ENCODE data around the gene MKLN1. TPM values are rescaled to one million over a fixed set of nuclear protein-coding genes. Genes with fewer than 3 reads are reported as not detected.

The MKLN1 gene
- total RNA-seq, 2 donors from 2014 or later = 27.4 to 28.5 TPM

DNA sequence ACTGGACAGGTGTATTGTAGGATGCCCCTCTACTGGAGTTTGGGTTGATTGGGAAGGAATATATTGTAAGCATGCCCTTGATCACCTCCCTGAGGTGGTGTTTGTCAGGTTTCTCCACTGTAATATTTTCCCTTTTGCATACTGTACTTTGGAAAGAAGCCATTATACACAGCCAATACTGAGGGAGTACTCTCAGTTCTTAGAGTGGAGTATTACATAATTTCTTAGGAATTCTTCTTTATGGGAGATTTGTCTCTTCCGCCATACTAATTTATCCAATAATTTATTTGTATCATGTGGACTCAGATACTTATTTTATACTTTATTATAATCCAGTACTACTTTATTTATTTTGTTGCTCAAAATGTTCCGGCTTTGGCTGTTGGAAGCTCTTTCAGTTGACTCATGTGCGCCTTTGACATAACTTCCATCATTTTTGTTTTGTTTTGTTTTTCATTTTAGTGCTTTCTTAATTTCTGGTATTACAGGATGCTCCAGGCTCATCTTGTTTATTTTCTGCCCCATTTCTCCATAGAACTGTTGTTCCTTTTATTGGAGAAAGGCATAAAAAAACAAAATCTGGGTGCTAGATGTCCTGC is 29.7 kb downstream of the MKLN1 start:
- no peak for DNase-seq (ENCODE audit: low spot score)
- Histone ChIP-seq H3K27me3 (no peaks in the 10 kb centered on the region), H3K4me3 (no peak overlapping the region), H3K36me3 (no peaks in the 10 kb centered on the region), H3K27ac (no peak overlapping the region), H3K9me3 (no peaks in the 10 kb centered on the region), H3K4me1 (peaks cover 0 to 55% of the 10 kb centered on the region in 2 donors)
- TF ChIP-seq, protein P1, sequence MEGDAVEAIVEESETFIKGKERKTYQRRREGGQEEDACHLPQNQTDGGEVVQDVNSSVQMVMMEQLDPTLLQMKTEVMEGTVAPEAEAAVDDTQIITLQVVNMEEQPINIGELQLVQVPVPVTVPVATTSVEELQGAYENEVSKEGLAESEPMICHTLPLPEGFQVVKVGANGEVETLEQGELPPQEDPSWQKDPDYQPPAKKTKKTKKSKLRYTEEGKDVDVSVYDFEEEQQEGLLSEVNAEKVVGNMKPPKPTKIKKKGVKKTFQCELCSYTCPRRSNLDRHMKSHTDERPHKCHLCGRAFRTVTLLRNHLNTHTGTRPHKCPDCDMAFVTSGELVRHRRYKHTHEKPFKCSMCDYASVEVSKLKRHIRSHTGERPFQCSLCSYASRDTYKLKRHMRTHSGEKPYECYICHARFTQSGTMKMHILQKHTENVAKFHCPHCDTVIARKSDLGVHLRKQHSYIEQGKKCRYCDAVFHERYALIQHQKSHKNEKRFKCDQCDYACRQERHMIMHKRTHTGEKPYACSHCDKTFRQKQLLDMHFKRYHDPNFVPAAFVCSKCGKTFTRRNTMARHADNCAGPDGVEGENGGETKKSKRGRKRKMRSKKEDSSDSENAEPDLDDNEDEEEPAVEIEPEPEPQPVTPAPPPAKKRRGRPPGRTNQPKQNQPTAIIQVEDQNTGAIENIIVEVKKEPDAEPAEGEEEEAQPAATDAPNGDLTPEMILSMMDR (IDR thresholded peaks at IDR 0.05) = no peak

DNA sequence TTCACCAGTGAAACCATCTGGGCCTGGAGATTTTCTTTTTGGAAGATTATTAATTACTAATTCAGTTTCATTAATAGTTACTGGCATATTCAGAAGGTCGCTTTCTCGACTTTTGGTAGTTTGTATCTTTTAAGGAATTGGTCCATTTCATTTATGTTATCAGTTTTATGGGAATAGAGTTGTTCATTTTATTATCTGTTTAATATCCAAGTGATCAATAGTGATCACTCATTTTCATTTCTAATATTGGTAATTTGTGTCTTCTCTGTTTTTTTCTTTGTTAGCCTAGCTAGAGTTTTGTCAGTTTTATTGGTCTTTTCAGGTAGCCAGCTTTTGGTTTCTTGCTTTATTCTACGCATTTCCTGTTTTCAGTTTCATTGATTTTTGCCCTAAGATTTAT is 31.0 kb downstream of the MKLN1 start:
- Histone ChIP-seq H3K36me3 (no peaks in the 10 kb centered on the region), H3K27ac (no peak overlapping the region), H3K9me3 (no peaks in the 10 kb centered on the region), H3K4me1 (peaks cover 0 to 58% of the 10 kb centered on the region in 2 donors), H3K27me3 (no peaks in the 10 kb centered on the region), H3K4me3 (no peak overlapping the region)
- no peak for DNase-seq (ENCODE audit: low spot score)
- TF ChIP-seq, protein P1 (IDR thresholded peaks at IDR 0.05) = no peak

DNA sequence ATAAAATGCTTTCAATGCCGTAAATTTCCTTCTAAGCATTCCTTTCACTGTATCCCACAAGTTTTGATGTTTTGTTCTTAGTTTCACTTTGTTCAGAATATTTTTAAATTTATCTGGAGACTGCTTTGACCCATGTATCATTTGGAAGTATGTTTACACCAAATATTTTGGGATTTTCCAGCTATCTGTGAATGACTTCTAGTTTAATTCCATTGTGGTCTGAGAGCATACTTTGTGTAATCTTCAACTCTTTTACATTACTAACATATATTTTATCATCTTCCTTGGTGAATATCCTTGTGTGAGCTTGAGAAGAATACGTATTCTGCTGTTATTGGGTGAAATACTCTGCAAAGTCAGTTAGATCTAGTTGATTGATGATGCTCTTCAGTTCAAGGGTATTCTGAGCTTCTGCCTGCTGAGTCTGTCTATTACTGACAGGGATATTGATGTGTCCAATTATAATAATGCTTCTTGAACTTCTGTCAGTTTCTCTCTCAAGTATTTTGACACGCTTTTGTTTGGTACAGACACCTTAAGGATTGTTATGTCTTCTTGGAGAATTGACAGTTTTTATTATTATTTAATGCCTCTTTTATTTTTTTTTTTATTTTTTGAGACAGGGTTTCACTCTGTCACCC is 31.6 kb downstream of the MKLN1 start:
- Histone ChIP-seq H3K27me3 (no peaks in the 10 kb centered on the region), H3K4me3 (no peak overlapping the region), H3K4me1 (peaks cover 0 to 59% of the 10 kb centered on the region in 2 donors), H3K27ac (no peak overlapping the region), H3K36me3 (no peaks in the 10 kb centered on the region), H3K9me3 (no peaks in the 10 kb centered on the region)
- DNase-seq (ENCODE audit: low spot score) = no peak
- TF ChIP-seq, protein P1 (IDR thresholded peaks at IDR 0.05) = no peak

DNA sequence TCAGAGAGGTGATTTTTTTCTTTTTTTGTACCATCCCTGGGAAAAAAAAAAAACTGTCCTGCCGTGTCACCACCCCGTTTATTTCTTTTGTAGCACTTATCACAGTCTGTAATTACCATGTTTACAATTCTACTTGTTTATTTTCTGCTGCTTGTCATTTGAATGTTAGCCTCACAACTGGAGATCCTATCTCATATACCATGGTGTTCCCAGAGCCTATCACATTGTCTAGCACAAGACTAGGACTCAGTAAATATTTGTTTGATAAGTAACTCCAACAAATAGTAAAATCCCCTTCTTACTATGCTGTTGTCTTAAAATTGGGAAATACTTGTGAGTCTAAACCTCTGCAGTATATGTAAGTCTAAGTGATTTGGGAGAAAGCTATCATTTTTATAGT is 36.0 kb downstream of the MKLN1 start:
- Histone ChIP-seq H3K27me3 (no peaks in the 10 kb centered on the region), H3K4me3 (no peak overlapping the region)

DNA sequence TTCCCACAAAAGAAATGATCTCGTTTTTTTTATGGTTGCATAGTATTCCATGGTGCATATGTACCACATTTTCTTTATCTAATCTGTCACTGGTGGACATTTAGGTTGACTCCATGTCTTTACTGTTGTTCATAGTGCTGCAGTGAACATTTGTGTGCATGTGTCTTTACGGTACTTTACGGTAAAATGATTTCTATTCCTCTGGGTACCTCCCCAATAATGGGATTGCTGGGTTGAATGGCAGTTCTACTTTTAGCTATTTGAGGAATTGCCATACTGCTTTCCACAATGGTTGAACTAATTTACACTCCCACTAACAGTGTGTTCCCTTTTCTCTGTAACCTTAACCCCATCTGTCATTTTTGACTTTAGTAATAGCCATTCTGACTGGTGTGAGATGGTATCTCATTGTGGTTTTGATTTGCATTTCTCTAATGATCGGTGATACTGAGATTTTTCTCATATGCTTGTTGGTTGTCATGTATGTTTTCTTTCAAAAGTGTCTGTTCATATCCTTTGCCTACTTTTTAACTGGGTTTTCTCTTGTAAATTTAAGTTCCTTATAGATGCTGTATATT is 37.2 kb downstream of the MKLN1 start:
- no peaks in the 10 kb centered on the region for H3K36me3 ChIP-seq
- H3K27me3 ChIP-seq = no peaks in the 10 kb centered on the region
- no peak overlapping the region for H3K4me3 ChIP-seq
- H3K9me3 ChIP-seq = no peaks in the 10 kb centered on the region
- H3K4me1 ChIP-seq = peaks cover 0 to 49% of the 10 kb centered on the region in 2 donors
- no peak for DNase-seq (ENCODE audit: low spot score)
- TF ChIP-seq, protein P1 (IDR thresholded peaks at IDR 0.05) = no peak
- H3K27ac ChIP-seq = no peak overlapping the region

More for the DNA sequence above, 36.0 kb downstream of the MKLN1 start:
- Histone ChIP-seq H3K4me1 (peaks cover 0 to 47% of the 10 kb centered on the region in 2 donors), H3K36me3 (no peaks in the 10 kb centered on the region), H3K27ac (no peak overlapping the region), H3K9me3 (no peaks in the 10 kb centered on the region)
- TF ChIP-seq, protein P1 (IDR thresholded peaks at IDR 0.05) = no peak
- no peak for DNase-seq (ENCODE audit: low spot score)
